ENCODE data around the gene VWA8. TPM values are rescaled to one million over a fixed set of nuclear protein-coding genes. Genes with fewer than 3 reads are reported as not detected.

VWA8 gene
- polyA plus RNA-seq, 1 of the 3 experiments (the other 2 are of a cell fraction), result 5.5 TPM

DNA sequence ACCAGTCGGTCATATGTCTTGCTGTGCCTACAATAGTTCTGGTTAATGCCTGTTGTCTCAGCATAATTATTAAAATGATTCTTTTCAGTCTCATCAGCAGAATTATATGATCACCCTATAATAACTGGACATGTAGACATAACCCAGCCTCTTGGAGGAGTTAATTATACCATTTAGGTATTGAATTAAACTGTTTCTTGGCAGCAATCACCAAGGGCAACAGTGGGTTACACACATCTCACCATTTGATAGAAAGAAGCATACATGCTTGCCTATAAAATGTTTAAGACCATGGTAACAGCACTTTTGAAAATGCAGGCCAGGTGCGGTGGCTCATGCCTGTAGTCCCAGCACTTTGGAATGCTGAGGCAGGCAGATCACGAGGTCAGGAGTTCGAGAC is 318.9 kb downstream of the VWA8 start:
- CTCF ChIA-PET, result no interaction called here
- no peaks in the 10 kb centered on the region for H3K27me3 ChIP-seq (ENCODE audit: insufficient read depth)

More for the DNA sequence above, 318.9 kb downstream of the VWA8 start:
- TF ChIP-seq RXRA (IDR thresholded peaks at IDR 0.05; ENCODE audit: borderline replicate concordance, low read depth), result no peak
- TF ChIP-seq, protein P1, sequence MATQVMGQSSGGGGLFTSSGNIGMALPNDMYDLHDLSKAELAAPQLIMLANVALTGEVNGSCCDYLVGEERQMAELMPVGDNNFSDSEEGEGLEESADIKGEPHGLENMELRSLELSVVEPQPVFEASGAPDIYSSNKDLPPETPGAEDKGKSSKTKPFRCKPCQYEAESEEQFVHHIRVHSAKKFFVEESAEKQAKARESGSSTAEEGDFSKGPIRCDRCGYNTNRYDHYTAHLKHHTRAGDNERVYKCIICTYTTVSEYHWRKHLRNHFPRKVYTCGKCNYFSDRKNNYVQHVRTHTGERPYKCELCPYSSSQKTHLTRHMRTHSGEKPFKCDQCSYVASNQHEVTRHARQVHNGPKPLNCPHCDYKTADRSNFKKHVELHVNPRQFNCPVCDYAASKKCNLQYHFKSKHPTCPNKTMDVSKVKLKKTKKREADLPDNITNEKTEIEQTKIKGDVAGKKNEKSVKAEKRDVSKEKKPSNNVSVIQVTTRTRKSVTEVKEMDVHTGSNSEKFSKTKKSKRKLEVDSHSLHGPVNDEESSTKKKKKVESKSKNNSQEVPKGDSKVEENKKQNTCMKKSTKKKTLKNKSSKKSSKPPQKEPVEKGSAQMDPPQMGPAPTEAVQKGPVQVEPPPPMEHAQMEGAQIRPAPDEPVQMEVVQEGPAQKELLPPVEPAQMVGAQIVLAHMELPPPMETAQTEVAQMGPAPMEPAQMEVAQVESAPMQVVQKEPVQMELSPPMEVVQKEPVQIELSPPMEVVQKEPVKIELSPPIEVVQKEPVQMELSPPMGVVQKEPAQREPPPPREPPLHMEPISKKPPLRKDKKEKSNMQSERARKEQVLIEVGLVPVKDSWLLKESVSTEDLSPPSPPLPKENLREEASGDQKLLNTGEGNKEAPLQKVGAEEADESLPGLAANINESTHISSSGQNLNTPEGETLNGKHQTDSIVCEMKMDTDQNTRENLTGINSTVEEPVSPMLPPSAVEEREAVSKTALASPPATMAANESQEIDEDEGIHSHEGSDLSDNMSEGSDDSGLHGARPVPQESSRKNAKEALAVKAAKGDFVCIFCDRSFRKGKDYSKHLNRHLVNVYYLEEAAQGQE (IDR thresholded peaks at IDR 0.05; ENCODE audit: low read depth, low read length), result no peak
- no peak for TF ChIP-seq CTCF (IDR thresholded peaks at IDR 0.05)
- TF ChIP-seq, protein P2, sequence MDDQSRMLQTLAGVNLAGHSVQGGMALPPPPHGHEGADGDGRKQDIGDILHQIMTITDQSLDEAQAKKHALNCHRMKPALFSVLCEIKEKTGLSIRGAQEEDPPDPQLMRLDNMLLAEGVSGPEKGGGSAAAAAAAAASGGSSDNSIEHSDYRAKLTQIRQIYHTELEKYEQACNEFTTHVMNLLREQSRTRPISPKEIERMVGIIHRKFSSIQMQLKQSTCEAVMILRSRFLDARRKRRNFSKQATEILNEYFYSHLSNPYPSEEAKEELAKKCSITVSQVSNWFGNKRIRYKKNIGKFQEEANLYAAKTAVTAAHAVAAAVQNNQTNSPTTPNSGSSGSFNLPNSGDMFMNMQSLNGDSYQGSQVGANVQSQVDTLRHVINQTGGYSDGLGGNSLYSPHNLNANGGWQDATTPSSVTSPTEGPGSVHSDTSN (IDR thresholded peaks at IDR 0.05), result no peak
- TF ChIP-seq RAD21 (IDR thresholded peaks at IDR 0.05; ENCODE audit: low read length), result no peak
- no peak for TF ChIP-seq NRF1 (IDR thresholded peaks at IDR 0.05; ENCODE audit: low read depth, low read length)
- TF ChIP-seq, protein P3, sequence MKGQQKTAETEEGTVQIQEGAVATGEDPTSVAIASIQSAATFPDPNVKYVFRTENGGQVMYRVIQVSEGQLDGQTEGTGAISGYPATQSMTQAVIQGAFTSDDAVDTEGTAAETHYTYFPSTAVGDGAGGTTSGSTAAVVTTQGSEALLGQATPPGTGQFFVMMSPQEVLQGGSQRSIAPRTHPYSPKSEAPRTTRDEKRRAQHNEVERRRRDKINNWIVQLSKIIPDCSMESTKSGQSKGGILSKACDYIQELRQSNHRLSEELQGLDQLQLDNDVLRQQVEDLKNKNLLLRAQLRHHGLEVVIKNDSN (IDR thresholded peaks at IDR 0.05; ENCODE audit: borderline replicate concordance, low read depth), result no peak
- no peak for TF ChIP-seq JUND (IDR thresholded peaks at IDR 0.05)
- TF ChIP-seq YY1 (IDR thresholded peaks at IDR 0.05; ENCODE audit: low read depth), result no peak
- no peak for TF ChIP-seq TCF12 (IDR thresholded peaks at IDR 0.05)
- TF ChIP-seq MXI1 (IDR thresholded peaks at IDR 0.05; ENCODE audit: low read depth, low read length), result no peak
- no peak for TF ChIP-seq FOXM1 (IDR thresholded peaks at IDR 0.05; ENCODE audit: low read depth)
- TF ChIP-seq NFIC (IDR thresholded peaks at IDR 0.05; ENCODE audit: borderline replicate concordance), result no peak
- no peak for TF ChIP-seq TAF1 (IDR thresholded peaks at IDR 0.05; ENCODE audit: borderline replicate concordance, low read depth, low read length)
- no peak for TF ChIP-seq GATA2 (CRISPR knock-in tag; IDR thresholded peaks at IDR 0.05)
- no peak for TF ChIP-seq USF2 (IDR thresholded peaks at IDR 0.05; ENCODE audit: borderline replicate concordance, low read depth, low read length)
- TF ChIP-seq, protein P4, sequence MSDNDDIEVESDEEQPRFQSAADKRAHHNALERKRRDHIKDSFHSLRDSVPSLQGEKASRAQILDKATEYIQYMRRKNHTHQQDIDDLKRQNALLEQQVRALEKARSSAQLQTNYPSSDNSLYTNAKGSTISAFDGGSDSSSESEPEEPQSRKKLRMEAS (IDR thresholded peaks at IDR 0.05; ENCODE audit: low read depth), result no peak
- no peaks in the 10 kb centered on the region for H3K36me3 ChIP-seq (replicated peaks in 1 of 2; ENCODE audit: control insufficient read depth in 1 of 2, insufficient read depth in 2 of 2, low read length in 1 of 2)
- DNase-seq, result no peak
- no peak overlapping the region for H3K9ac ChIP-seq
- no peaks in the 10 kb centered on the region for H4K20me1 ChIP-seq (ENCODE audit: insufficient read depth)
- no peaks in the 10 kb centered on the region for H3K79me2 ChIP-seq (ENCODE audit: insufficient read depth)
- POLR2A ChIA-PET, result no interaction called here
- H2AFZ ChIP-seq (ENCODE audit: low read depth), result no peak overlapping the region
- H3F3A ChIP-seq (replicated peaks; ENCODE audit: insufficient read depth), result peaks cover 9% of the 10 kb centered on the region
- H3K9me2 ChIP-seq, result no peaks in the 10 kb centered on the region
- 100% methylated on average over 4 of the region's 4 CpGs for WGBS (ENCODE audit: low lambda C conversion rate)
- peaks cover 4 to 16% of the 10 kb centered on the region in 2 experiments for H3K4me1 ChIP-seq (ENCODE audit: control insufficient read depth in 1 of 2, insufficient read depth in 2 of 2, low read depth in 1 of 2, low read length in 1 of 2)
- H3K9me3 ChIP-seq, result no peaks in the 10 kb centered on the region
- no peak overlapping the region for H3K4me3 ChIP-seq (ENCODE audit: low read depth in 2 of 2, low read length in 1 of 2)
- H3K4me2 ChIP-seq, result no peak overlapping the region
- no peak overlapping the region for H3K27ac ChIP-seq (ENCODE audit: low read depth in 2 of 2, low read length in 1 of 2)
